ENCODE data around the gene ABCB4.

ABCB4 gene

GRCh38 chr7:87497482-87497881 lies 22.0 kb upstream of the ABCB4 start:
- TF ChIP-seq, protein P1, sequence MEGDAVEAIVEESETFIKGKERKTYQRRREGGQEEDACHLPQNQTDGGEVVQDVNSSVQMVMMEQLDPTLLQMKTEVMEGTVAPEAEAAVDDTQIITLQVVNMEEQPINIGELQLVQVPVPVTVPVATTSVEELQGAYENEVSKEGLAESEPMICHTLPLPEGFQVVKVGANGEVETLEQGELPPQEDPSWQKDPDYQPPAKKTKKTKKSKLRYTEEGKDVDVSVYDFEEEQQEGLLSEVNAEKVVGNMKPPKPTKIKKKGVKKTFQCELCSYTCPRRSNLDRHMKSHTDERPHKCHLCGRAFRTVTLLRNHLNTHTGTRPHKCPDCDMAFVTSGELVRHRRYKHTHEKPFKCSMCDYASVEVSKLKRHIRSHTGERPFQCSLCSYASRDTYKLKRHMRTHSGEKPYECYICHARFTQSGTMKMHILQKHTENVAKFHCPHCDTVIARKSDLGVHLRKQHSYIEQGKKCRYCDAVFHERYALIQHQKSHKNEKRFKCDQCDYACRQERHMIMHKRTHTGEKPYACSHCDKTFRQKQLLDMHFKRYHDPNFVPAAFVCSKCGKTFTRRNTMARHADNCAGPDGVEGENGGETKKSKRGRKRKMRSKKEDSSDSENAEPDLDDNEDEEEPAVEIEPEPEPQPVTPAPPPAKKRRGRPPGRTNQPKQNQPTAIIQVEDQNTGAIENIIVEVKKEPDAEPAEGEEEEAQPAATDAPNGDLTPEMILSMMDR (conservative IDR thresholded peaks at IDR 0.05), result no peak
- H3K27ac ChIP-seq, result no peak overlapping the region

DNA sequence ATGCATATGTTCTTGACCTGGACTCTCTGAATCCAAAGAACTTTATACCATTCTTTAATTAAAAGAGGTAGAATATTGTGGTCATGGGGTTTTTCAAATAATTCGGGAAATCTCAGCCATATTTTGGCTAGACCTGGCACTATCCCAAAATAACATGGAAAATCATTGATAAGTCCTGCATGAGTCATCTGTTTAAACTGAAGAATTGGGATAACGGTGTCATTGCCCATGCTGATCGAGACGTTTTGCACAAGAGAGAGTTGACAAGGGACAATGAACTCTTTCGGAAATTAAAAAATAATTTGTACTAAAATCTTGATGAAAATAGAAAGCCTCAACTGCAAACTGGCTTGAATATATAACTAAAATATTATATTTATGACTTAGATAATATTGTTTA lies 19.9 kb upstream of the ABCB4 start:
- H3K27ac ChIP-seq, result no peak overlapping the region
- TF ChIP-seq, protein P1 (conservative IDR thresholded peaks at IDR 0.05), result no peak

DNA sequence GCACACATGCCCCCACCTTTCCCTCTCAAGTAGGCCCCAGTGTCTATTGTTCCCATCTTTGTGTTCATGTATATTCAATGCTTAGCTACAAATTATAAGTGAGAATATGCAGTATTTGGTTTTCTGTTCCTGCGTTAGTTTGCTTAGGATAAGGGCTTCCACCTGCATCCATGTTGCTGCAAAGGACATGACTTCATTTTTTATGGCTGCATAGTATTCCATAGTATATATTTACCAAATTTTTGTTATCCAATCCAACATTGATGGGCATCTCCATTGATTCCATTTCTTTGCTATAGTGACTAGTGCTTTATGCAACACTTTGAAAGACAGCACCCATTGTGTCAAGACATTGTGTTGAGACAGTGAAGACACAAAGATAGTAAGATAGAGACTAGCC lies 19.0 kb upstream of the ABCB4 start:
- H3K27ac ChIP-seq, result no peak overlapping the region
- TF ChIP-seq, protein P1 (conservative IDR thresholded peaks at IDR 0.05), result no peak

DNA sequence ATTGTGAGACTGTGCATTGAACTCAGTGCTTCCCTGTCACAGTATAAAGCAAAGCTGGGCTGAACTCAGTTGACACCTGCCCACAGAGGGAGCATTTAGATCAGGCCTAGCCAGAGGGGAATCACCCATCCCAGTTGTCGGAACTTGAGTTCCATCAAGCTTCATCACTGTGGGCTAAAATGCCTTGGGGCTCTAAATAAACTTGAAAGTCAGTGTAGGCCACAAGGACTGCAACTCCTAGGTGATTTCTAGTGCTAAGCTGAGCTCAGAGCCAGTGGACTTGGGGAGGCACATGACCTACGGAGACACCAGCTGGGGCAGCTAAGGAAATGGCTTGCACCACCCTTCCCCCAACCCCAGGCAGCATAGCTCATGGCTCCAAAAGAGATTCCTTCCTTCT lies 7.7 kb upstream of the ABCB4 start:
- H3K27ac ChIP-seq, result no peak overlapping the region
- TF ChIP-seq, protein P1 (conservative IDR thresholded peaks at IDR 0.05), result no peak

DNA sequence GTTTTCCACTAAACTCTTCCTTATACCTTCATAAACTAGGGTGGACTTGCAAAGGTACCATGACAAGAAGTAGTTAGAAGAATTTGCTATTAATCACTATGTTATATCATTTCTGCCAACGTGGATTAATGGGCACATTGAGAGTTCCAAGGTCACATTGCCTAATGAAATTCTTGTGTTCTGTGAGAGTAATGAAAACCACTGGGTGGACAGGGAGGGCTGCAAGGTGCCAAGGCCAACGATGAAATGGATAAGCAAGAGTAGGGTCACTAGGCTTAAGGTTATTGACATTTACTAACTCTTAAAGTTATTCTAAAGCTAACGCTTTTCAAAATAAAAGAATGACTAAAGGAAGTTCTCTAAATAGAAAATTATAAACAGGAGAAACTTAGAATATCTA lies 6.6 kb upstream of the ABCB4 start:
- TF ChIP-seq, protein P1 (conservative IDR thresholded peaks at IDR 0.05), result no peak

GRCh38 chr7:87480386-87480785 lies 4.9 kb upstream of the ABCB4 start:
- no peak overlapping the region for H3K27ac ChIP-seq
- TF ChIP-seq, protein P1 (conservative IDR thresholded peaks at IDR 0.05), result no peak

More for the DNA sequence above, 6.6 kb upstream of the ABCB4 start:
- no peak overlapping the region for H3K27ac ChIP-seq

- no peak overlapping the region for H3K27ac ChIP-seq
- TF ChIP-seq, protein P1 (conservative IDR thresholded peaks at IDR 0.05), result no peak
These were observed 4.5 kb upstream of the ABCB4 start for GRCh38 chr7:87479951-87480350.

- TF ChIP-seq, protein P1 (conservative IDR thresholded peaks at IDR 0.05), result no peak
- no peak overlapping the region for H3K27ac ChIP-seq
These were observed 688 bp upstream of the ABCB4 start for GRCh38 chr7:87476179-87476557.
